ENCODE measurements around the gene TRIM74.
"Not testable (repeated sequence)": the region's sequence is repeated elsewhere in the genome, so short reads cannot be mapped to it uniquely, and the experiment has no call there.

The TRIM74 gene

DNA sequence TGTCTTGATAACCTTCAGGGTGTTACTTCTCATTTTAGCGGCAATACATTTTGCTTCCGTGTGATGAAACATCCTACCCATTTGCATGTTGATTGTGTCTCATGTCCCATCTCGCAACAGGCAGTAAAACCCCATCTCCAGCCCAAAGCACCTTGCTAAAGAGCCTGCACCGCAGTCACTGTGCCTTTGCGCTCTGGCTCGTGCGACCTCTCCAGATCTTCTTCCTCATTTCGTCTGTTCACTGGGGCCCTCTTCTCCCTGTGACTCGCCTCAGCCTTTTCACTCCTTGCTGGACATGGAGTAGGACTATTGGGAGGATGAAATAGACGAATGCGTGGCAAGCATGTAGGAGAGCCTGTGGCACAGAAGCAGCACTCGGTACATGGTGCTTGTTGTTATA is 57.9 kb downstream of the TRIM74 start:
- DNase-seq (ENCODE audit: low read depth in 2 of 2): not testable (repeated sequence)
